ENCODE measurements around the gene ERAL1. TPM values are rescaled to one million over a fixed set of nuclear protein-coding genes. Genes with fewer than 3 reads are reported as not detected.
A peak's percentile ranks its signal among the peaks of the same experiment; 100 is the strongest.

The ERAL1 gene
- total RNA-seq, 1 donor from 2014 or later, result 64.4 TPM

DNA sequence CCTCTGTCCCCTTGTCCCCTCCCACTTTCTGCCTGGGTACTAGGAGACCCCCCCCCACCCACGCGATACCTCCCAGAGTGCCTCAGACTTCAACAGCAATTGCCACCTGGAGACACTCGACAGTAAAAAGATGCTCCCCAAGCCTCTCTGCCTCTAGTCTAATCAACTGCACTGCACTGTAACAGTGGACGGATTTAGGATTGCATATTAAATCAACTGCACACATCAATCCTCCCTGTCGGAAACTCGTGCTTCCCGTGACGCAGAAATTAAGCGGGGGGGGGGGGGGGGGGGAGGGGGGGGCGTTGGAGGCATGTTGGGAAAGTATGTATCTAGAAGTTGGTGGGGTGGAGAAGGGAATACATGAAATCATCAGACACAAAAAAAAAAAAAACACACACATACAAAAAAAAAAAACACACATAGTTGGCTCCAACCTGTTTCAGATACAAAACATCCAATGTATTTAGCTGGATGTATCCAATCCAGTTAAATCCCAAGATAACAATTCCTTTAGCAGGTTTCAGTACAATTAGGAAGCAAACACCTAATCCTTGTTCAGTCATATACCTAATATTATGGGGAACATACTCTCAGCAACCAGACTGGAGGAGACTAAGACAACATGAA lies 42.0 kb upstream of the ERAL1 start:
- Mint-ChIP-seq H3K27me3 (ENCODE audit: low read depth) (no peaks in the 10 kb centered on the region), H3K4me1 (peaks cover 35% of the 10 kb centered on the region), H3K27ac (ENCODE audit: unreplicated experiment) (peak overlapping the region; percentile 97), H3K9me3 (no peaks in the 10 kb centered on the region), H3K4me3 (peak overlapping the region; percentile 95), H3K36me3 (ENCODE audit: low read depth) (no peaks in the 10 kb centered on the region)
- DNase-seq (ENCODE audit: low read depth, low spot score), result no peak
- TF ChIP-seq, protein P1, sequence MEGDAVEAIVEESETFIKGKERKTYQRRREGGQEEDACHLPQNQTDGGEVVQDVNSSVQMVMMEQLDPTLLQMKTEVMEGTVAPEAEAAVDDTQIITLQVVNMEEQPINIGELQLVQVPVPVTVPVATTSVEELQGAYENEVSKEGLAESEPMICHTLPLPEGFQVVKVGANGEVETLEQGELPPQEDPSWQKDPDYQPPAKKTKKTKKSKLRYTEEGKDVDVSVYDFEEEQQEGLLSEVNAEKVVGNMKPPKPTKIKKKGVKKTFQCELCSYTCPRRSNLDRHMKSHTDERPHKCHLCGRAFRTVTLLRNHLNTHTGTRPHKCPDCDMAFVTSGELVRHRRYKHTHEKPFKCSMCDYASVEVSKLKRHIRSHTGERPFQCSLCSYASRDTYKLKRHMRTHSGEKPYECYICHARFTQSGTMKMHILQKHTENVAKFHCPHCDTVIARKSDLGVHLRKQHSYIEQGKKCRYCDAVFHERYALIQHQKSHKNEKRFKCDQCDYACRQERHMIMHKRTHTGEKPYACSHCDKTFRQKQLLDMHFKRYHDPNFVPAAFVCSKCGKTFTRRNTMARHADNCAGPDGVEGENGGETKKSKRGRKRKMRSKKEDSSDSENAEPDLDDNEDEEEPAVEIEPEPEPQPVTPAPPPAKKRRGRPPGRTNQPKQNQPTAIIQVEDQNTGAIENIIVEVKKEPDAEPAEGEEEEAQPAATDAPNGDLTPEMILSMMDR (conservative IDR thresholded peaks at IDR 0.05), result no peak

DNA sequence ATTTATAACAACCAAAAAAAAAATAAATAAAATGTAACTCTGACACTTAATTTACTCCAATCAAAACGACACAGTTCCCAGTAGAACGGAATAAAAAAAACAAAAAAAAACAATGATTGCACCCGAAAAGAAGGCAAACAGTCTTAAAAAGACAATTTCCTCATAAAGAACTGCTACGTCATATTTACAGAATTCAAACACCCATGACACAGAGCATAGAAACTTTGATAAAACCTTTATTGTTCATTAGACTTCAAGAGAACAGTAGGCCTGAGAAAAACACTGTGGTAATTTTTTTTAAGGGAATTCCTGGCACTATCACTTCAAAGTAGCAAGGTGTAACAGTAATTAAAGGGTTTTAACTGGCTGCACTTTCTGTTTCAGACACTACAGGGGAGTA lies 38.3 kb upstream of the ERAL1 start:
- Mint-ChIP-seq H3K27me3 (ENCODE audit: low read depth) (no peaks in the 10 kb centered on the region), H3K4me1 (peaks cover 27% of the 10 kb centered on the region), H3K27ac (ENCODE audit: unreplicated experiment) (no peak overlapping the region), H3K4me3 (peak overlapping the region; percentile 44), H3K36me3 (ENCODE audit: low read depth) (no peaks in the 10 kb centered on the region), H3K9me3 (no peaks in the 10 kb centered on the region)
- no peak for DNase-seq (ENCODE audit: low read depth, low spot score)
- TF ChIP-seq, protein P1 (conservative IDR thresholded peaks at IDR 0.05), result no peak

DNA sequence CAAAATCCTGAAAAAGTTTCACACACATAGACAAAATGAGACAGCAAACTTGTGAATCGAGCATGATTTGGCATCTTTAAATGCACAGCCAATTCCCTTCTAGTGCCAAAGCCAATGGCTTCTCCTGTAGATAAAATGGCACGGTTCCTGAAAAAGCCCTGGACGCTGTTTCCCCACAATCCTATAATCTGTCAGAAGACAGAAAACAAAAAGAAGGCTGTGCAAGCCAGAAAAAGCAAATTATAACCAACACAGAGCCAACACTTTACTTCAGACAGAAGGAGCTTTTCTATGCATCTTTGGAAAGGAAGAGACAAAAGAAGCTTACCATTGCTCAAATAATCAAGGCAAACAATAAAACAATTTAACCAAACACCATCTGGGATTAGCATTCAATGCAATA lies 36.0 kb upstream of the ERAL1 start:
- Mint-ChIP-seq H3K4me1 (peaks cover 18% of the 10 kb centered on the region), H3K27me3 (ENCODE audit: low read depth) (no peaks in the 10 kb centered on the region), H3K36me3 (ENCODE audit: low read depth) (no peaks in the 10 kb centered on the region), H3K27ac (ENCODE audit: unreplicated experiment) (peak overlapping the region; percentile 43), H3K9me3 (no peaks in the 10 kb centered on the region), H3K4me3 (no peak overlapping the region)
- TF ChIP-seq, protein P1 (conservative IDR thresholded peaks at IDR 0.05), result no peak
- DNase-seq (ENCODE audit: low read depth, low spot score), result no peak

DNA sequence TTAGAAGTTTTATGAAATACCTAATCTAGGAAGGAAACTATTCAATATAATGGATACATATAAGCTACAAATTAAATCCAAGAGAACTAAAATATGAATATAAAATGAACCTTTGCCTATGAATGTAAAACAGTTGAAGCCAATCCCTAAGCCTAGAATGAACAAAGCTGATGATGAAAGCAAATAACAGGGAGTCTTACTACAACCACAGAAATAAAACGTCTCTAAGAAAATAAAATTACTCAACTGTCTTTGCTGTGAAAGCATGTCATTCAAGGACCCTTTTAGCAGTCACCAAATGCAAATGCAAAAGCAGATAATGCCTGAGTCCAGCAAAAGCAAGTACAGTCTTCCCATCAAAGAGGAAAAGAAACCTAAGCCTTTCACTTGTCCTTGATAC lies 35.2 kb upstream of the ERAL1 start:
- no peak overlapping the region for H3K27ac Mint-ChIP-seq (ENCODE audit: unreplicated experiment)

DNA sequence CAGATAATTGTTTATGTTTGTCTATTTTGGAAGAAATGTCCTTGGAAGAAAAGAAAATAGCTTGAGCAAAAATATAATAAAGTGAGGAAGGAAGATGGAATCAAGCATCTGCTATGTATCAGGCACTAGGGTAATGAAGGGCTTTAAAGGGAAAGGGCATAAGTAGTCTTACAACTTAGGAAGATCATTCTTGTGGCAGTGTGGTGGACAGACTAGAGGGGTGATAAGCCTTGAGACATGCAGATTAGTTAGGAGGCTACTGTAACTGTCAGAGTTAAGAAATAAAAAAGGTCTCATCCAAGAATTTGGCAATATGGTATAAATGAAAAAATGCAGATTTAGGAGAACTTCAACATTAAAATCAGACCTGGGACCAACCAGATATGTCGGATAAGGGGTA lies 27.1 kb upstream of the ERAL1 start:
- TF ChIP-seq, protein P1 (conservative IDR thresholded peaks at IDR 0.05), result no peak
- peaks cover 5% of the 10 kb centered on the region for H3K4me1 Mint-ChIP-seq
- no peak overlapping the region for H3K27ac Mint-ChIP-seq (ENCODE audit: unreplicated experiment)
- no peak for DNase-seq (ENCODE audit: low read depth, low spot score)
- H3K9me3 Mint-ChIP-seq, result no peaks in the 10 kb centered on the region
- H3K36me3 Mint-ChIP-seq (ENCODE audit: low read depth), result peaks cover 6% of the 10 kb centered on the region
- no peaks in the 10 kb centered on the region for H3K27me3 Mint-ChIP-seq (ENCODE audit: low read depth)
- H3K4me3 Mint-ChIP-seq, result no peak overlapping the region

More for the DNA sequence above, 35.2 kb upstream of the ERAL1 start:
- H3K4me1 Mint-ChIP-seq, result peaks cover 18% of the 10 kb centered on the region
- no peaks in the 10 kb centered on the region for H3K36me3 Mint-ChIP-seq (ENCODE audit: low read depth)
- no peak overlapping the region for H3K4me3 Mint-ChIP-seq
- H3K9me3 Mint-ChIP-seq, result no peaks in the 10 kb centered on the region
- no peak for DNase-seq (ENCODE audit: low read depth, low spot score)
- no peaks in the 10 kb centered on the region for H3K27me3 Mint-ChIP-seq (ENCODE audit: low read depth)
- TF ChIP-seq, protein P1 (conservative IDR thresholded peaks at IDR 0.05), result no peak

Measured in neural crest cell (in vitro differentiated cells).